Thyroid gland (tissue), 4 donors: ENCODE data around the gene CACNG5.

Source experiments
- CTCF ChIP-seq, 6 experiments: fragments of 200-600 bp in 3 of 6; fragments of 450-650 bp in 3 of 6; sonication (generic) in 3 of 6; IDR thresholded peaks; one replicate each; pipeline ENCODE4 v1.5.1; 2016 to 2019; ENCODE audit warnings: antibody characterized with exemption in 6 of 6, mild to moderate bottlenecking in 2 of 6, inconsistent platforms in 1 of 6, moderate library complexity in 1 of 6
- POLR2A ChIP-seq, 2 donors: fragments of 450-650 bp; IDR thresholded peaks; one replicate each; pipeline ENCODE4 v1.6.1; 2017; ENCODE audit warnings: antibody characterized with exemption in 2 of 2, mild to moderate bottlenecking in 2 of 2, moderate library complexity in 1 of 2

GRCh38 chr17:66849851-66850580, 15.1 kb downstream of the CACNG5 start:
- TF ChIP-seq CTCF (IDR thresholded peaks at IDR 0.05), result no peak
- TF ChIP-seq POLR2A (IDR thresholded peaks at IDR 0.05), result no peak
